Chondrocyte (in vitro differentiated cells): ENCODE measurements around the gene SLC25A17. TPM values are rescaled to one million over a fixed set of nuclear protein-coding genes. Genes with fewer than 3 reads are reported as not detected.

ENCODE experiments used
- DNase-seq: peaks from one replicate; pipeline ENCODE4 v3.0.0; 2021; ENCODE audit warnings: mixed read lengths, low spot score
- H3K27ac Mint-ChIP-seq: one replicate; pipeline ENCODE4 v1.8.0; 2021; ENCODE audit warnings: mild to moderate bottlenecking, moderate library complexity, mixed read lengths; ENCODE audit not compliant: unreplicated experiment
- H3K27me3 Mint-ChIP-seq: 2 replicates; pipeline ENCODE4 v1.8.0; 2021; ENCODE audit warnings: low read depth, mixed read lengths
- H3K36me3 Mint-ChIP-seq: 2 replicates; pipeline ENCODE4 v1.8.0; 2021; ENCODE audit warnings: low read depth, mixed read lengths
- H3K4me1 Mint-ChIP-seq: 2 replicates; pipeline ENCODE4 v1.8.0; 2021; ENCODE audit warnings: low read depth, mild to moderate bottlenecking, mixed read lengths
- H3K4me3 Mint-ChIP-seq: one replicate; pipeline ENCODE4 v1.8.0; 2021; ENCODE audit warnings: mild to moderate bottlenecking, moderate library complexity, mixed read lengths; ENCODE audit not compliant: unreplicated experiment
- H3K9me3 Mint-ChIP-seq: 2 replicates; pipeline ENCODE4 v1.8.0; 2021; ENCODE audit warnings: low read depth, mixed read lengths
- CTCF ChIP-seq: fragments of 200-600 bp; sonication (generic); IDR thresholded peaks from 2 replicates; pipeline ENCODE4 v1.5.0; 2021; ENCODE audit warnings: antibody characterized with exemption, mild to moderate bottlenecking, moderate library complexity
- total RNA-seq: library from RNA; stranded (reverse); gene quantifications from 3 replicates; pipeline ENCODE4 v1.2.1, GENCODE V29; 2021

The SLC25A17 gene
- total RNA-seq, 1 donor from 2014 or later: 17.4 TPM

- Mint-ChIP-seq H3K27ac (no peak overlapping the region), H3K4me1 (peaks cover 12% of the 10 kb centered on the region), H3K27me3 (no peaks in the 10 kb centered on the region), H3K36me3 (no peaks in the 10 kb centered on the region), H3K9me3 (no peaks in the 10 kb centered on the region), H3K4me3 (no peak overlapping the region)
- no peak for TF ChIP-seq CTCF
- DNase-seq: peak; percentile 0
Observed at GRCh38 chr22:40733919-40734318, 85.2 kb downstream of the SLC25A17 start.

- Mint-ChIP-seq H3K27ac (no peak overlapping the region), H3K36me3 (no peaks in the 10 kb centered on the region), H3K27me3 (no peaks in the 10 kb centered on the region), H3K4me1 (peaks cover 17% of the 10 kb centered on the region), H3K4me3 (no peak overlapping the region), H3K9me3 (no peaks in the 10 kb centered on the region)
- no peak for DNase-seq
- TF ChIP-seq CTCF: peak; percentile 33
Observed at GRCh38 chr22:40732999-40733292, 86.2 kb downstream of the SLC25A17 start.

- no peak overlapping the region for H3K4me3 Mint-ChIP-seq
- H3K9me3 Mint-ChIP-seq: no peaks in the 10 kb centered on the region
- H3K4me1 Mint-ChIP-seq: peaks cover 19% of the 10 kb centered on the region
- DNase-seq: peak; percentile 29
- no peak overlapping the region for H3K27ac Mint-ChIP-seq
- no peak for TF ChIP-seq CTCF
- no peaks in the 10 kb centered on the region for H3K27me3 Mint-ChIP-seq
- no peaks in the 10 kb centered on the region for H3K36me3 Mint-ChIP-seq
Observed at GRCh38 chr22:40729284-40729683, 89.9 kb downstream of the SLC25A17 start.

- Mint-ChIP-seq H3K9me3 (no peaks in the 10 kb centered on the region), H3K4me3 (no peak overlapping the region), H3K4me1 (peaks cover 19% of the 10 kb centered on the region), H3K27ac (peak overlapping the region; percentile 53), H3K27me3 (no peaks in the 10 kb centered on the region), H3K36me3 (no peaks in the 10 kb centered on the region)
- peak; percentile 61 for DNase-seq
- TF ChIP-seq CTCF: no peak
Observed at GRCh38 chr22:40728731-40729189, 90.4 kb downstream of the SLC25A17 start.

- no peak for TF ChIP-seq CTCF
- DNase-seq: peak; percentile 13
- Mint-ChIP-seq H3K4me3 (no peak overlapping the region), H3K9me3 (no peaks in the 10 kb centered on the region), H3K27me3 (no peaks in the 10 kb centered on the region), H3K4me1 (peaks cover 18% of the 10 kb centered on the region), H3K27ac (no peak overlapping the region), H3K36me3 (no peaks in the 10 kb centered on the region)
Observed at GRCh38 chr22:40727964-40728615, 91.1 kb downstream of the SLC25A17 start.
